SK-N-SH (cell line): Measurements from ENCODE around the gene MZT1. TPM values are rescaled to one million over a fixed set of nuclear protein-coding genes. Genes with fewer than 3 reads are reported as not detected.

Source experiments
- CTCF ChIA-PET: fragments of 300-600, 350-600 bp; formaldehyde crosslinking; extraction: SDS; loops from one replicate; lab custom pipeline; 2021; lab: Yijun Ruan, JAX
- POLR2A ChIA-PET: fragments of 350-600 bp; sonication (Branson Sonifier 250); formaldehyde crosslinking; extraction: SDS; loops from one replicate; lab custom pipeline; 2020; ENCODE audit warnings: antibody characterized with exemption, inconsistent platforms; lab: Yijun Ruan, JAX
- DNase-seq: peaks from one replicate; pipeline ENCODE4 v3.0.0; 2012
- H2AFZ ChIP-seq: fragments of 200-600 bp; sonication (generic); 2 replicates; pipeline ENCODE4 v1.8.1; 2016; ENCODE audit warnings: antibody characterized with exemption, mild to moderate bottlenecking, low read depth
- H3F3A ChIP-seq: fragments of 200-600 bp; sonication (generic); replicated peaks from 2 replicates; pipeline ENCODE3; 2016; ENCODE audit warnings: antibody characterized with exemption, mild to moderate bottlenecking; ENCODE audit not compliant: insufficient read depth
- H3K27ac ChIP-seq, 2 experiments: fragments of 200-500 bp in 1 of 2; fragments of 200-600 bp in 1 of 2; sonication (Bioruptor generic) in 1 of 2; sonication (generic), shearing (Covaris generic) in 1 of 2; 2 replicates each; pipeline versions ENCODE4 v1.5.1 to v1.6.1; 2014 to 2016; ENCODE audit warnings: low read depth in 2 of 2, inconsistent platforms in 1 of 2, low read length in 1 of 2, mild to moderate bottlenecking in 1 of 2, mixed read lengths in 1 of 2
- H3K27me3 ChIP-seq: fragments of 200-600 bp; sonication (generic), shearing (Covaris generic); 2 replicates; pipeline ENCODE4 v1.6.1; 2016; ENCODE audit warnings: mixed run types; ENCODE audit not compliant: insufficient read depth
- H3K36me3 ChIP-seq, 2 experiments: fragments of 200-500 bp in 1 of 2; fragments of 200-600 bp in 1 of 2; sonication (Bioruptor generic) in 1 of 2; sonication (generic) in 1 of 2; replicated peaks in 1 of 2; 2 replicates each; pipeline versions ENCODE3 to v1.5.1; 2014 to 2016; ENCODE audit warnings: low read length in 1 of 2, mild to moderate bottlenecking in 1 of 2; ENCODE audit not compliant: insufficient read depth in 2 of 2, control insufficient read depth in 1 of 2
- H3K4me1 ChIP-seq, 2 experiments: fragments of 200-500 bp in 1 of 2; fragments of 200-600 bp in 1 of 2; sonication (Bioruptor generic) in 1 of 2; sonication (generic), shearing (Covaris generic) in 1 of 2; 2 replicates each; pipeline versions ENCODE4 v1.5.1 to v1.6.1; 2014 to 2016; ENCODE audit warnings: low read depth in 1 of 2, low read length in 1 of 2, mixed run types in 1 of 2; ENCODE audit not compliant: insufficient read depth in 2 of 2, control insufficient read depth in 1 of 2
- H3K4me2 ChIP-seq: fragments of 200-600 bp; sonication (generic), shearing (Covaris generic); 2 replicates; pipeline ENCODE4 v1.6.1; 2017; ENCODE audit warnings: mixed run types
- H3K4me3 ChIP-seq, 2 experiments: fragments of 200-500 bp in 1 of 2; fragments of 200-600 bp in 1 of 2; sonication (Bioruptor generic) in 1 of 2; sonication (generic), shearing (Covaris generic) in 1 of 2; 2 replicates each; pipeline versions ENCODE4 v1.5.1 to v1.8.1; 2014 to 2016; ENCODE audit warnings: low read depth in 2 of 2, inconsistent platforms in 1 of 2, low read length in 1 of 2, mild to moderate bottlenecking in 1 of 2, mixed read lengths in 1 of 2, moderate library complexity in 1 of 2
- H3K79me2 ChIP-seq: fragments of 200-600 bp; sonication (generic); 2 replicates; pipeline ENCODE4 v1.8.1; 2017; ENCODE audit warnings: mild to moderate bottlenecking; ENCODE audit not compliant: insufficient read depth
- H3K9ac ChIP-seq: fragments of 200-600 bp; sonication (generic); 2 replicates; pipeline ENCODE4 v1.6.1; 2017; ENCODE audit warnings: mixed run types
- H3K9me2 ChIP-seq: fragments of 200-600 bp; sonication (generic); 2 replicates; pipeline ENCODE4 v1.6.1; 2017; ENCODE audit warnings: mixed run types
- H3K9me3 ChIP-seq: fragments of 200-600 bp; sonication (generic); 2 replicates; pipeline ENCODE4 v1.6.1; 2017; ENCODE audit warnings: mixed run types, mild to moderate bottlenecking, moderate library complexity
- H4K20me1 ChIP-seq: fragments of 200-600 bp; sonication (generic); 2 replicates; pipeline ENCODE4 v1.6.1; 2017; ENCODE audit warnings: mild to moderate bottlenecking, mixed run types; ENCODE audit not compliant: insufficient read depth
- CTCF ChIP-seq: fragments of 200-600 bp; sonication (generic); IDR thresholded peaks from 2 replicates; pipeline ENCODE4 v1.6.1; 2017; ENCODE audit warnings: antibody characterized with exemption, mild to moderate bottlenecking, moderate library complexity
- ELF1 ChIP-seq: IDR thresholded peaks from 2 replicates; pipeline ENCODE4 v1.4.0; 2012
- EP300 ChIP-seq, 2 experiments: IDR thresholded peaks; 2 replicates each; pipeline versions ENCODE4 v1.4.0 to v1.6.1; 2012; ENCODE audit warnings: borderline replicate concordance in 1 of 2, low read depth in 1 of 2, low read length in 1 of 2
- EZH2phosphoT487 ChIP-seq: fragments of 200-600 bp; sonication (generic); IDR thresholded peaks from 2 replicates; pipeline ENCODE4 v1.6.1; 2017; ENCODE audit warnings: low read depth, mixed run types, mild to moderate bottlenecking, antibody characterized with exemption, moderate library complexity, borderline replicate concordance
- FOXM1 ChIP-seq: IDR thresholded peaks from 2 replicates; pipeline ENCODE4 v1.4.0; 2012; ENCODE audit warnings: low read depth, mild to moderate bottlenecking
- GABPA ChIP-seq: IDR thresholded peaks from 2 replicates; pipeline ENCODE4 v1.4.0; 2012; ENCODE audit warnings: low read depth, mild to moderate bottlenecking
- GATA2 ChIP-seq: sonication (generic); formaldehyde crosslinking; IDR thresholded peaks from 2 replicates; pipeline ENCODE4 v1.5.0; 2020; ENCODE audit warnings: mild to moderate bottlenecking, missing genetic modification reagents
- JUND ChIP-seq: IDR thresholded peaks from 2 replicates; pipeline ENCODE4 v1.4.0; 2012
- MEF2A ChIP-seq: IDR thresholded peaks from 2 replicates; pipeline ENCODE4 v1.4.0; 2012; ENCODE audit warnings: low read depth, borderline replicate concordance
- NRF1 ChIP-seq: IDR thresholded peaks from 2 replicates; pipeline ENCODE4 v1.6.1; 2012; ENCODE audit warnings: low read depth, mild to moderate bottlenecking, low read length
- RCOR1 ChIP-seq: fragments of 150-350 bp; IDR thresholded peaks from 2 replicates; pipeline ENCODE4 v1.6.1; 2017; ENCODE audit warnings: antibody characterized with exemption, low read length
- RXRA ChIP-seq: IDR thresholded peaks from 2 replicates; pipeline ENCODE4 v1.4.0; 2012; ENCODE audit warnings: low read depth, mild to moderate bottlenecking, borderline replicate concordance
- TAF1 ChIP-seq: IDR thresholded peaks from 2 replicates; pipeline ENCODE4 v1.6.1; 2012; ENCODE audit warnings: low read depth, mild to moderate bottlenecking, low read length, moderate library complexity, borderline replicate concordance
- TCF12 ChIP-seq: IDR thresholded peaks from 2 replicates; pipeline ENCODE4 v1.4.0; 2012
- USF2 ChIP-seq: fragments of 150-350 bp; IDR thresholded peaks from 2 replicates; pipeline ENCODE4 v1.6.1; 2017; ENCODE audit warnings: antibody characterized with exemption, low read length, low read depth, borderline replicate concordance
- YY1 ChIP-seq: IDR thresholded peaks from 2 replicates; pipeline ENCODE4 v1.4.0; 2012; ENCODE audit warnings: low read depth, mild to moderate bottlenecking
- ZBTB33 ChIP-seq: IDR thresholded peaks from 2 replicates; pipeline ENCODE4 v1.4.0; 2012; ENCODE audit warnings: low read depth, borderline replicate concordance
- WGBS: methylation state at CpG from one replicate; pipeline ENCODE4 v1.1.6; 2017; ENCODE audit warnings: low lambda C conversion rate; 5-methylcytosine and 5-hydroxymethylcytosine counted together
- polyA plus RNA-seq, 3 experiments: library from polyadenylated mRNA; depleted of rRNA; stranded (reverse); fragments of >200 nt; gene quantifications; 2 replicates each; pipeline ENCODE4 v1.2.3, GENCODE V29; 2012
- TF ChIP-seq, protein P1 (sequence below): fragments of 150-350 bp; IDR thresholded peaks from 2 replicates; pipeline ENCODE4 v1.6.1; 2016; ENCODE audit warnings: mild to moderate bottlenecking, low read depth, low read length
- TF ChIP-seq, protein P2 (sequence below): IDR thresholded peaks from 2 replicates; pipeline ENCODE4 v1.4.0; 2012; ENCODE audit warnings: low read depth, borderline replicate concordance

MZT1 gene
- polyA plus RNA-seq, 1 of the 3 experiments (the other 2 are of a cell fraction): 8.2 TPM

GRCh38 chr13:72737033-72737432 is 9.6 kb upstream of the MZT1 start:
- no peaks in the 10 kb centered on the region for H3F3A ChIP-seq
- no peak overlapping the region for H3K4me3 ChIP-seq
- no peak for DNase-seq
- H3K36me3 ChIP-seq: peaks cover 38 to 40% of the 10 kb centered on the region in 2 experiments
- H2AFZ ChIP-seq: no peak overlapping the region
- no peaks in the 10 kb centered on the region for H3K9me3 ChIP-seq
- no peak overlapping the region for H3K4me2 ChIP-seq
- H3K27me3 ChIP-seq: no peaks in the 10 kb centered on the region
- WGBS: 88% methylated on average over 3 of the region's 3 CpGs
- no peak overlapping the region for H3K9ac ChIP-seq
- no peaks in the 10 kb centered on the region for H4K20me1 ChIP-seq
- CTCF ChIA-PET: no interaction called here
- no peak for TF ChIP-seq USF2
- no peak for TF ChIP-seq RCOR1
- TF ChIP-seq, protein P1, sequence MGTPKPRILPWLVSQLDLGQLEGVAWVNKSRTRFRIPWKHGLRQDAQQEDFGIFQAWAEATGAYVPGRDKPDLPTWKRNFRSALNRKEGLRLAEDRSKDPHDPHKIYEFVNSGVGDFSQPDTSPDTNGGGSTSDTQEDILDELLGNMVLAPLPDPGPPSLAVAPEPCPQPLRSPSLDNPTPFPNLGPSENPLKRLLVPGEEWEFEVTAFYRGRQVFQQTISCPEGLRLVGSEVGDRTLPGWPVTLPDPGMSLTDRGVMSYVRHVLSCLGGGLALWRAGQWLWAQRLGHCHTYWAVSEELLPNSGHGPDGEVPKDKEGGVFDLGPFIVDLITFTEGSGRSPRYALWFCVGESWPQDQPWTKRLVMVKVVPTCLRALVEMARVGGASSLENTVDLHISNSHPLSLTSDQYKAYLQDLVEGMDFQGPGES: no peak
- TF ChIP-seq, protein P2, sequence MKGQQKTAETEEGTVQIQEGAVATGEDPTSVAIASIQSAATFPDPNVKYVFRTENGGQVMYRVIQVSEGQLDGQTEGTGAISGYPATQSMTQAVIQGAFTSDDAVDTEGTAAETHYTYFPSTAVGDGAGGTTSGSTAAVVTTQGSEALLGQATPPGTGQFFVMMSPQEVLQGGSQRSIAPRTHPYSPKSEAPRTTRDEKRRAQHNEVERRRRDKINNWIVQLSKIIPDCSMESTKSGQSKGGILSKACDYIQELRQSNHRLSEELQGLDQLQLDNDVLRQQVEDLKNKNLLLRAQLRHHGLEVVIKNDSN: no peak
- no peak for TF ChIP-seq RXRA
- no peak for TF ChIP-seq TAF1
- TF ChIP-seq FOXM1: no peak
- no peak for TF ChIP-seq JUND
- no peak for TF ChIP-seq EZH2phosphoT487
- TF ChIP-seq GABPA: no peak
- TF ChIP-seq ZBTB33: no peak
- TF ChIP-seq YY1: no peak
- TF ChIP-seq ELF1: no peak
- TF ChIP-seq CTCF: no peak
- TF ChIP-seq EP300 (IDR thresholded peaks at IDR 0.05; ENCODE audit: borderline replicate concordance in 1 of 2, low read depth in 1 of 2, low read length in 1 of 2): no peak
- TF ChIP-seq MEF2A: no peak
- TF ChIP-seq GATA2 (CRISPR knock-in tag): no peak
- TF ChIP-seq NRF1: no peak
- TF ChIP-seq TCF12: no peak
- peaks cover 55% of the 10 kb centered on the region for H3K79me2 ChIP-seq
- H3K9me2 ChIP-seq: no peaks in the 10 kb centered on the region
- H3K4me1 ChIP-seq: no peaks in the 10 kb centered on the region; a peak in 2 of 4 replicates
- POLR2A ChIA-PET: no interaction called here
- no peak overlapping the region for H3K27ac ChIP-seq
